Measurements from ENCODE around the gene ARVCF. TPM values are rescaled to one million over a fixed set of nuclear protein-coding genes. Genes with fewer than 3 reads are reported as not detected.

Gene ARVCF
- total and polyA plus RNA-seq, 9 of the 15 experiments (the other 6 are each of a cell fraction or from before 2014, with no cell fraction given), result 0.03 to 97.4 (median 15.6) TPM

- H3K4me3 ChIP-seq, result no peak overlapping the region
- H3K9me3 ChIP-seq (replicated peaks; ENCODE audit: control insufficient read depth, insufficient read depth, low read depth, low read length), result no peaks in the 10 kb centered on the region
- H3K27me3 ChIP-seq (ENCODE audit: control insufficient read depth in 2 of 2, insufficient read depth in 2 of 2, low read length in 2 of 2), result no peaks in the 10 kb centered on the region
- ChIA-PET POLR2A (interaction anchor here (0.6 to 4.2 kb wide), 12 partner anchors 11 to 194 kb away, joined by 3 to 26 read pairs (median 3); partner anchors contain the start of genes COMT and TXNRD2), CTCF (ENCODE audit: low intra/inter-chr PET ratio) (interaction anchor here (0.6 to 1.0 kb wide), 2 partner anchors 11 to 22 kb away, joined by 3 read pairs; no protein-coding TSS in a partner anchor)
- FAIRE-seq (no peak), ATAC-seq (no peak; the same call in 1 of the 3 replicates), DNase-seq (ENCODE audit: extremely low read depth in 1 of 4, low spot score in 3 of 4) (peak in 1 of 4 experiments; percentile 48)
- H4K20me1 ChIP-seq (replicated peaks; ENCODE audit: control insufficient read depth, insufficient read depth, low read length), result no peaks in the 10 kb centered on the region
- H3K36me3 ChIP-seq (ENCODE audit: control insufficient read depth, insufficient read depth, low read length), result peaks cover 7% of the 10 kb centered on the region; the same call in 1 of the 3 replicates
- intact Hi-C loops (cut with micrococcal nuclease), result no loop called here
- H3K79me2 ChIP-seq (ENCODE audit: control insufficient read depth, insufficient read depth, low read length), result no peaks in the 10 kb centered on the region
- H3K9me1 ChIP-seq (ENCODE audit: control insufficient read depth, insufficient read depth, low read length), result no peaks in the 10 kb centered on the region
- peak overlapping the region in 1 of 2 experiments; percentile 69; a peak in 2 of 4 replicates for H3K9ac ChIP-seq (ENCODE audit: insufficient read depth in 1 of 2, low read depth in 2 of 2, low read length in 2 of 2)
- BruUV-seq (replicated peaks), result no TSS peak
- H3K4me1 ChIP-seq (replicated peaks in 1 of 2; ENCODE audit: control insufficient read depth in 2 of 2, insufficient read depth in 2 of 2, low read length in 2 of 2), result peaks cover 5 to 14% of the 10 kb centered on the region in 2 experiments; a peak in 3 of 5 replicates
- no peak overlapping the region for H3K27ac ChIP-seq (ENCODE audit: extremely low read depth, low read depth, low read length)
- in situ Hi-C loops (cut with MboI), result no loop called here
- H3K4me2 ChIP-seq (ENCODE audit: insufficient read depth, low read length), result no peak overlapping the region
- H2AFZ ChIP-seq (ENCODE audit: low read depth, low read length), result no peak overlapping the region
- 53% methylated on average over 12 of the region's 12 CpGs for WGBS (ENCODE audit: insufficient coverage, low coverage, missing lambda C conversion rate)
- TF ChIP-seq USF1 (CRISPR knock-in tag; IDR thresholded peaks at IDR 0.05), result peak; percentile 58
- no peak for TF ChIP-seq ZC3H8 (IDR thresholded peaks at IDR 0.05)
- TF ChIP-seq ZNF354B (CRISPR knock-in tag; IDR thresholded peaks at IDR 0.05), result no peak
- peak; percentile 98 for TF ChIP-seq ZBTB33 (CRISPR knock-in tag; IDR thresholded peaks at IDR 0.05)
- TF ChIP-seq ZFP91 (CRISPR knock-in tag; IDR thresholded peaks at IDR 0.05), result peak; percentile 73; the same call in 1 of the 2 replicates
- no peak for TF ChIP-seq IRF9 (tag; IDR thresholded peaks at IDR 0.05)
- 0 out of 2 replicates have a peak, but pooled peaks have one; percentile 23 for TF ChIP-seq FOXP1 (CRISPR knock-in tag; IDR thresholded peaks at IDR 0.05)
- no peak for TF ChIP-seq MYC (IDR thresholded peaks at IDR 0.05; ENCODE audit: low read depth, low read length)
- TF ChIP-seq MYC (CRISPR knock-in tag; IDR thresholded peaks at IDR 0.05; ENCODE audit: borderline replicate concordance, low read depth), result 0 out of 2 replicates have a peak, but pooled peaks have one; percentile 34
- no peak for TF ChIP-seq TEAD4 (IDR thresholded peaks at IDR 0.05; ENCODE audit: low read length)
- TF ChIP-seq TEAD4 (CRISPR knock-in tag; IDR thresholded peaks at IDR 0.05; ENCODE audit: borderline replicate concordance), result peak; percentile 79; the same call in 1 of the 2 replicates
- TF ChIP-seq MAFF (IDR thresholded peaks at IDR 0.05; ENCODE audit: low read length), result 0 out of 2 replicates have a peak, but pooled peaks have one; percentile 13
- 0 out of 4 replicates have a peak, but pooled peaks of 1 of the 2 experiments have one; percentile 52 for TF ChIP-seq FOXA3 (CRISPR knock-in tag; conservative IDR thresholded peaks at IDR 0.05 in 1 of 2, IDR thresholded peaks at IDR 0.05 in 1 of 2)
- peak; percentile 51; the same call in 1 of the 2 replicates for TF ChIP-seq E2F1 (CRISPR knock-in tag; IDR thresholded peaks at IDR 0.05)
Measured at GRCh38 chr22:19923914-19924513, 92.6 kb downstream of the ARVCF start.

Measured in K562 (cell line).